SH-SY5Y (cell line): ENCODE results near the gene MORF4L1.

ENCODE experiments used
- GATA2 ChIP-seq: IDR thresholded peaks from 2 replicates; pipeline ENCODE4 v1.6.1; 2011; ENCODE audit warnings: mild to moderate bottlenecking, low read depth, low read length
- GATA3 ChIP-seq: IDR thresholded peaks from 2 replicates; pipeline ENCODE4 v1.6.1; 2011; ENCODE audit warnings: low read depth, mild to moderate bottlenecking, low read length, moderate library complexity

DNA sequence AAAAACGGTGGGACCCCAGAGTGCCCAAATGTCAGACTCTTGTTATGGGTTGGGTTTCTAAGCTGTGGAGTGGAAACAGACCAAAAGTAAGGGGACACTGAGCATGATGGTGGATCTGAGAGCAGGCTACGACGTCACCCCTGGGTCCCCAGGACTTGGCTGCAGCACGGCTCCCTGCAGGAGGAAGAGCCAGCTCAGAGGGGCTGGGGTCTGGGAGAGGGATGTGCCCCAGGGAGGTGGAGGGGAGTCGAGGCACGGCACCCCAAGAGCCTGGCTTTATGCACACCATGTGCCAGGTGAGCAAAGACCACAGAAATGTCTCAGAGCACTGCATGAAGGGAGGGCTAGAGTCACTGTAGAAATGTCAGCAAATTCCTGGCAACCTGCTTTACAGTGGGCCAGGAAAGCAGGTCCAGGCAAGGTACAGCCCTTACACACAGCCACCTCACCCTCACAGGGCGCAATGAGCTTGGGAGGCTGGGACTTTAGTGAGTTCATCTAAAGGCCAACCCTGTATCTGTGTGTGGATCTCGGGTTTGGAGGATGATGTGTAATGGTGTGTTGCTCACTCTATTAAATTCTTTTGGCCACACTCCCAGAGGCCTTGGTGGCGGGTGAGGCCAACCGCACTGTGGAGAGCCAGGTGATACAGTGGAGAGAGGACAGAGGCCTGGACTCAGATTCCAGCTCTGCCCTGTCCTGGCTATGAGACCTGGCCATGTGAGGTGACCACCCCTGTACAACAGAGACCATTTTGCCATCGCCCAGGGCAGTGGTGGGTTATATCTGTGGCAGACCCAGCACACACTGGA is 58.1 kb downstream of the MORF4L1 start:
- TF ChIP-seq GATA2 (peak; percentile 83), GATA3 (no peak)
